Stimulated activated CD8-positive, alpha-beta memory T cell treated with anti-CD3 and anti-CD28 coated beads, Interleukin-4, amount 100 ng/mL, for 4 hours (primary cell): ENCODE results near the gene DESI2.

Experiments
- DNase-seq, 2 donors: peaks; one replicate each; pipeline ENCODE4 v3.0.0-alpha.2; 2020; ENCODE audit warnings: low read depth in 2 of 2, low spot score in 1 of 2

Gene DESI2

GRCh38 chr1:244652623-244653438, at the start of gene DESI2:
TSS of gene DESI2 (plus strand) at chr1:244653126. CDS start at chr1:244653314, 188 bp downstream.
- peak; percentile 92 to 98 for DNase-seq

- DNase-seq = no peak
These were observed 49.4 kb upstream of the DESI2 start for GRCh38 chr1:244603498-244603897.

DNA sequence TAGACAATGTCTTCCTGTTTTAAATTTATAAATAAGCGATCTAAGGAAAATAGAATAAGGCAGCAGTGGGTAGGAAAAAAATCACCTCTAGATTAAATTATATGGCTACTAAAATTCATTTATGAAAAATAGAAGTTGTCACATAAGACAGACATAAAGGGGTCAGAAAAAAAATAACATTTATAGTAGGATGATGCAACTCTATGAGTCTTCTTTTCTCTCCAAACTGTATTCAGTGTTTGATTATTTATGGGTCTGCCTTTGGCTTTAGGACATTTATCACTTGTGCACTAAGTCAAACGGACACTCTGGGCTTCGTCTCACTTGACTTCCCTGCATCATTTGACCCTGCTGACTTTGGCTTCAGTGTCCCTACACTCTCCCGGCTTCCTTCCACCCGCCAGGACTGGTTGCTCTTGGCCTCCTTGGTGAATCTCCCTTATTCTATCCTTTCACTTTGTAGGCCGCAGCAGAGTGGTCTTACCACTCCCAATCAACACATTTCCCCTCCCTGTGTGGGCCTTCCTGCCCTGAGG, 47.0 kb upstream of the DESI2 start:
- DNase-seq = no peak

DNA sequence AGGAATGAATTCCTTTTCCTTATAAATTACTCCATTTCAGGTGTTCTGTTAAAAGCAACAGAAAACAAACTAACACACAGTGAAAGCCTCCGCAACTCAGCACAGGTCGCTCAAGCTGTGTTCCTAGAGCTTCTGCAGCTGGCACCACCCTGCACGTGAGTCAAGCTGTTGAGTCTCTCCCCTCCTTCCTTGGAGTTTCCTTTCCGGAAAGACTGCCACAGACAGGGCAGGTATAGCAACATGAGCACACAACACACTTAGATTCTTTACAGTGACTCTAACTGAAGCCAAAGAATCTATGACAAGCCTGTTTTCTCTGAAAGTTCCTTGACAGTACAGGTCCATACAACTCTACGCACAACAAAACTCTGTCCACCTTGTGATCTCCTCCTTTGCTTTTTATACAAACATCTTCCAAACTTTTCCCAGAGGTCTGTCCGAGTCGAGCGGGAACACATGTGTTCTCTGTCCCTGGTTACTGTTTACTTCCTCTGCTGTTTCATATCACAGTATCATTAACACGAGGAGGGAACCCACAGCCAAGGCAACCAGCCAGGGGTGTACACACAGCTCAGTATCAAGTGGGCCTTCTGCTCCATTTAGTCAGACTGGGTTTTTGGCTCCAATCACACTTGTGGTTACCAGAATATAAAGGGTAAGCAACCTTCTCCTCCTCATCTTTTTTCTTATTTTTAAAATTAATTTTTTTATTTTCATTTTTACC, 38.7 kb upstream of the DESI2 start:
- DNase-seq = no peak

DNA sequence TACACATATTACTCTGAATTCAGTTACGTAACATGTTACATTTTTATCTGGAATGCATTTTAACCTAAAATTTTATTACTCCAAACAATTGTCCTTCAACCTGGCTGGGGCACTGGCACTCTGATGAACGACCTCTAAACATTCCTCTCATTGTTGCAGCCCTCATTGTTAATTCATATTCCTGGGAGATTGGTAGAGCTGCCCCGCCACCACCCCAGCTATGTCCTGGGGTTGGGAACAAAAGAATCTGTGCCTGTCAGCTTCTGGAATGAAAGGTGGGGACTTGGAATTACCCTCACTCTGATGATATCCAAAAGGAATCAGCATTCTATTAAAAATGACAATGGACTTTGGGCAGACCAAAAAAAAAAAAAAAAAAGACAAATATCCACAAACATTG, 38.0 kb upstream of the DESI2 start:
- DNase-seq = no peak

- no peak for DNase-seq
These were observed 37.6 kb upstream of the DESI2 start for GRCh38 chr1:244615301-244615700.

DNA sequence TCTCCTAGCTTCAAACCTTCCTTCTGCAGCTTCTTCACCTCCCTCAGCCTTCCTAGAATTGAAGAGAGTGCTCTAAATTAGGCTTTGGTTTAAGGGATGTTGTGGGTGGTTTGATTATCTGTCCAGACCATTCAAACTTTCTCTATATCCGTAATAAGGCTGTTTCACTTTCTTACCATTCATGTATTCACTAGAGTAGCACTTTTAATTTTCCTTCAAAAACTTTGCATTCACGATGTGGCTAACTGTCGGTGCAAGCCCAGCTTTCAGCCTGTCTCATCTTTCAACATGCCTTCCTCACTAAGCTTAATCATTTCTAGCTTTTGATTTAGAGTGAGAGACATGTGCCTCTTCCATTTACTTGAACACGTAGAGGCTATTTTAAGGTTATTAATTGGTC, 26.2 kb upstream of the DESI2 start:
- no peak for DNase-seq

GRCh38 chr1:244628789-244629188, 24.1 kb upstream of the DESI2 start:
- DNase-seq = no peak

- DNase-seq = no peak
These were observed 19.8 kb upstream of the DESI2 start for GRCh38 chr1:244633140-244633539.

DNA sequence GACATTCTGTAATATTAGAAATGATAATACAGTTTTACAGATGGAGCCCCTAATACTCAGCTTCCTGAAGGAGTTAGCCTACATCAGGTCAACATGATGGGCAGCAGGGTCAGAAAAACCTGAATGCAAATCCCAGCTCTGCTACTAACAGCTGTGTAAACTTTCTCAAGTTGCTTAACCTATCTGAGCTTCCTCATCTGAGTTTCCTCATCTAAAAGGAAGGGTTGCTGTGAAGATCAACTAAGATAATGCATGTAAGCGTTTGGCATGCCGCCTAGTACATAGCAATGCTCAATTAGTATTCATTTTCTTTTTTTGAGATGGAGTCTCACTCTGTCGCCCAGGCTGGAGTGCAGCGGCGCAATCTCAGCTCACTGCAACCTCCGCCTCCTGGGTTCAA, 18.4 kb upstream of the DESI2 start:
- no peak for DNase-seq

- no peak for DNase-seq
These were observed 16.3 kb upstream of the DESI2 start for GRCh38 chr1:244636488-244637259.

DNA sequence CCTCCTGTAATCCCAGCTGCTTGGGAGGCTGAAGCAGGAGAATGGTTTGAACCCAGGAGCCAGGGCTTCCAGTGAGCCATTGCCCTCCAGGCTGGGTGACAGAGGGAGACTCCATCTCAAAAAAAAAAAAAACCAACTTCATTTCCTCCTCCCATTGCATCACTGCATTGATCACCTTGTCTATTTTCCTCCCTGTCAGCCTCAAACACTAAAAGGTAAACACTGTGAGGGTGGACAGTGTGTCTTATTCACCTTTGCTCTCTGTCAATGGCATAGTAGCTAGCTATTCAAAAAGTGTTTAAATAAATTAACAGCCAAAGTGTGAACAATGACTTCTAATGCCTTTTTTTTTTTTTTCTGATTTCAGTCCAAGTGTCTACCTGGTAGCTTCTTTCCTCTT, 13.4 kb upstream of the DESI2 start:
- no peak for DNase-seq

DNA sequence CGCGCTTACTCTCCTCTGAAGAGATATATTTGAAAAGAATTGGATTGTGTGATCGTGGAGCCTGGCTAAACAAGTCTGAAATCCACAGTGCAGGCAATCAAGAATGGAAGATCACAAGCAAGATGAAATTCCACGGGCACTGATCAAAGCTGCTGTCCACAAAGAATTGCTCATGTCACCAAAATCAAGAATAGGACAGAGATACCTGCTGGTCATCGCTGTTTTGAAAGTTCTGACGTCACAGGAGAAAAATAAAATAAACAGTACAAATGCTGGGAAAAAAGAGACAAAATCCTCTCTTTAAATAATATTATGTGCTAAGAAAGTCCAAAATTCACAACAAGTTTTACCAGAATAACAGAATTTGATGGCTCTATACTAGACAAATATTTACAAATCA, 12.0 kb upstream of the DESI2 start:
- DNase-seq = no peak

- DNase-seq = no peak
These were observed 10.4 kb upstream of the DESI2 start for GRCh38 chr1:244642526-244642925.

GRCh38 chr1:244642988-244643387, 9.9 kb upstream of the DESI2 start:
- DNase-seq = no peak

DNA sequence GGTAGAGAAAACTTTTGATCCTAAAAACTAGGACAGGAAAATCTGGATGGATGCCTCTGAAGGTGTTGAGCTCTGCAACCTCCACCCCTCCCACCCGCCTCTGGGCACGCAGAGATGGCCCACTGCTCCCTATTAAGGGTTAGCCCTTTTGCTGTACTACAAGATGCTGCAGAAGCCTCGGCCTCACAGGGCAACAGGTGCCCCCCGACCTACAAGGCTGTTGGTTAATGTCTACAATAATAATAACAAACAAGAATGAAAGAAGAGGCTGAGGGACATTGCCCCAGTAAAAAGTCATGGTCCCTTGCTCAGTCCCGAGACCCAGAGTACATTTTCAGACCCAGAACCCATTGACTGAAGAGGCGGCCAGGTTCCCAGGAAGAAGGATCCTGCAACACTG, 7.5 kb upstream of the DESI2 start:
- DNase-seq = no peak

DNA sequence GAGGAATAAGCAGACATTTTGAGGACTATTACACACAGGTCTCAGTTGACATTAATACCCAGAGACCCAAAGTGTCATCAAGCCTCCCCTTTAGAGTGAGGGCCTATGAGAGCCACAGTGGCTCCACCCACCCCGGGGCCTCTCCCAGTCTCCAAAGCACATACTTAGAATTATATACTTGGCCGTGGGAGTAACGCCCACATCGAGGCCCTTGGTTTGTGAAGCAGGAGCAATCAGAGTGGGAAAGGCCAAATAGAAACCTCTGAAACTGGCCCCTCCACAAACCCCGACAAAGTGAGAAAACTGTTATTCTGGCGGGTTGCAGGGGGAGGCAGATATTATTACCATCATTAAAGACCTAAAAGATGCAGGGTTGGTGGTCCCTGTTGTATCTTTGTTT, 7.0 kb upstream of the DESI2 start:
- DNase-seq = no peak

DNA sequence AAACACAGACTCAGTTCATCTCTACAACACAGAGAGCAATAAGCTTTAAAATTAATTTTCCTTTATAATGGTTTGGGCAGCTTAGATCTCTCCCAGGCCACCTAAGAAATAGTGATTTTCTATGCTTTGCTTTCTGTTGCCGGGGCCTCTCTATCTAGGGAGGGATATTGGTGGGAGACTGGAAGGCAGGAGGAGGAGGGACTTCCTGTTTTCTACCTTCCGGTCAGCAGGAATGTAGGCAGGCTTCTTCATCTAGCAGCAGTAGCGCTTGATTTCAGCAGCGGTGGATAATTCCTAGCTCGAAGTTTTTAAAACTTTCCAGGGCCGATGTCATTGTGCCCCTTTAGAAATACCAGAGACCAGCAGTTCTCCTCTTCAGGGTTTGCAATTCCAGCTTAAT, 5.1 kb upstream of the DESI2 start:
- DNase-seq = no peak

GRCh38 chr1:244651956-244652622, 837 bp upstream of the DESI2 start:
- DNase-seq = no peak

DNA sequence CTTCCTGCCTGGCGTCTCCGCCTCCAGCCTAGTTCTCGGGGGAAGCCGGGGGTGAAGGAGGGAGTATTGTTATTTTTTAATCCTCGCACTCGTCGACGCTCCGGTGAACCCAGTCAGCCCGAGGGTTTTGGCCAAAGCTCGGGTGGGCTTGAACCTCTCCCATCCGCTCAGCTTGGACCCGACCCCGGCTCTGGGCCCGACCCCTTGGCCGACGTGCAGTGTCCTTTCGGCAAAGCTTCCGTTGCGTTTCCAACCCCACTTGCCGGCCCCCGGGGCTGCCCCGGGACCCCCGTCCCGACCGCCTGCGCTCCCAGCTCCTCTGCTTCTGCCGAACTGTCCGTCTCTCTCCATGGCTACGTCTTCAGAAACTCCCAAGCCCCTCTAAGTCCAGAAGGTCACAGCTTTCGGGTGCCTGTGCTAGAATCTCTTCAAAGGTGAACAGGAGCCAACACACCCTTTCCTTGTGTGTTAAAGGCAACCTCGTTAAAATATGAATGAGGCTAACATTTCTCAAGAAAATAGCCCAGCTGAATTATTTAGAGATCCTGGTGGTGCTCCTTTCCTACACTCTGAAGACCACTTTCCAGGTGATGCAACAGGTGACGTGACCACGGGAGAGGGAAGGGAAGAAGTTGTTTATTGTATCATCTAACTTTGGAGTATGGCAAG, 647 bp downstream of the DESI2 start:
- no peak for DNase-seq
